ENCODE measurements around the gene SH2D3C. TPM values are rescaled to one million over a fixed set of nuclear protein-coding genes. Genes with fewer than 3 reads are reported as not detected.

The SH2D3C gene
- total RNA-seq, 1 donor from 2014 or later: 85.3 TPM

- DNase-seq (no peak), ATAC-seq (no peak)
- no peaks in the 10 kb centered on the region for H3K27me3 ChIP-seq
- intact Hi-C loops (cut with DNase I): loop anchor here (10.0 kb wide), 1 partner anchor 185 kb away; no protein-coding TSS in a partner anchor
- peaks cover 12% of the 10 kb centered on the region for H3K4me1 ChIP-seq
- H3K27ac ChIP-seq: peak overlapping the region; percentile 51
- H3K9me3 ChIP-seq: no peaks in the 10 kb centered on the region
- H3K36me3 ChIP-seq: peaks cover 46% of the 10 kb centered on the region
- H3K4me3 ChIP-seq: no peak overlapping the region
- TF ChIP-seq CTCF (IDR thresholded peaks at IDR 0.05): no peak
Measured at GRCh38 chr9:127739614-127740330, 38.7 kb downstream of the SH2D3C start.

GRCh38 chr9:127738666-127739065 lies 39.8 kb downstream of the SH2D3C start:
- Histone ChIP-seq H3K4me1 (peaks cover 19% of the 10 kb centered on the region), H3K27me3 (no peaks in the 10 kb centered on the region), H3K4me3 (no peak overlapping the region), H3K36me3 (peaks cover 41% of the 10 kb centered on the region), H3K9me3 (no peaks in the 10 kb centered on the region), H3K27ac (no peak overlapping the region)
- DNase-seq: no peak
- ATAC-seq: no peak
- no peak for TF ChIP-seq CTCF (IDR thresholded peaks at IDR 0.05)
- intact Hi-C loops (cut with DNase I): loop anchor here (10.0 kb wide), 1 partner anchor 186 kb away; no protein-coding TSS in a partner anchor

GRCh38 chr9:127735530-127736185 lies 42.8 kb downstream of the SH2D3C start:
- DNase-seq (no peak), ATAC-seq (no peak)
- no peak for TF ChIP-seq CTCF (IDR thresholded peaks at IDR 0.05)
- intact Hi-C loops (cut with DNase I): loop anchor here (10.0 kb wide), 1 partner anchor 189 kb away; no protein-coding TSS in a partner anchor
- Histone ChIP-seq H3K36me3 (peaks cover 35% of the 10 kb centered on the region), H3K4me1 (peaks cover 14% of the 10 kb centered on the region), H3K4me3 (no peak overlapping the region), H3K27ac (peak overlapping the region; percentile 96), H3K27me3 (no peaks in the 10 kb centered on the region), H3K9me3 (no peaks in the 10 kb centered on the region)

GRCh38 chr9:127734747-127735529 lies 43.5 kb downstream of the SH2D3C start, which contains the start of gene TOR2A:
Gene TOR2A (minus strand): TSS chr9:127735294. CDS start chr9:127735270, 24 bp downstream.
- peak; percentile 90 for TF ChIP-seq CTCF (IDR thresholded peaks at IDR 0.05)
- peak within 1 kb of the TSS; percentile 96 for H3K27ac ChIP-seq
- no peaks in the 10 kb centered on the region for H3K9me3 ChIP-seq
- peak within 1 kb of the TSS; percentile 82 for H3K4me3 ChIP-seq
- peak; percentile 99 for DNase-seq
- peak; percentile 96 for ATAC-seq
- intact Hi-C loops (cut with DNase I): loop anchor here (5.0 to 10.0 kb wide), 2 partner anchors 143 to 190 kb away; no protein-coding TSS in a partner anchor
- peaks cover 9% of the 10 kb centered on the region for H3K4me1 ChIP-seq
- H3K36me3 ChIP-seq: peaks cover 28% of the 10 kb centered on the region
- H3K27me3 ChIP-seq: no peaks in the 10 kb centered on the region

- ATAC-seq: no peak
- peaks cover 8% of the 10 kb centered on the region for H3K4me1 ChIP-seq
- TF ChIP-seq CTCF (IDR thresholded peaks at IDR 0.05): no peak
- H3K4me3 ChIP-seq: peak overlapping the region; percentile 82
- intact Hi-C loops (cut with DNase I): loop anchor here (5.0 to 10.0 kb wide), 2 partner anchors 142 to 191 kb away; no protein-coding TSS in a partner anchor
- H3K36me3 ChIP-seq: peaks cover 21% of the 10 kb centered on the region
- DNase-seq: peak; percentile 77
- peak overlapping the region; percentile 96 for H3K27ac ChIP-seq
- no peaks in the 10 kb centered on the region for H3K9me3 ChIP-seq
- no peaks in the 10 kb centered on the region for H3K27me3 ChIP-seq
Measured at GRCh38 chr9:127734247-127734746, 44.2 kb downstream of the SH2D3C start.
